Trophoblast cell (in vitro differentiated cells and primary cell): ENCODE results near the gene OR52I1.

Experiments
- DNase-seq, 2 donors: peaks; one replicate each; pipeline ENCODE4 v3.0.0-alpha.2; 2016
- H2AFZ ChIP-seq: 2 replicates; pipeline ENCODE4 v1.6.1; 2013; ENCODE audit warnings: low read length, moderate library complexity, mild to moderate bottlenecking; ENCODE audit not compliant: insufficient read depth, poor library complexity
- H2AK5ac ChIP-seq: 2 replicates; pipeline ENCODE4 v1.6.1; 2013; ENCODE audit warnings: mild to moderate bottlenecking, low read length
- H2BK120ac ChIP-seq: 2 replicates; pipeline ENCODE4 v1.6.1; 2013; ENCODE audit warnings: low read length, mild to moderate bottlenecking, moderate library complexity; ENCODE audit not compliant: insufficient read depth, poor library complexity
- H2BK12ac ChIP-seq: 2 replicates; pipeline ENCODE4 v1.6.1; 2013; ENCODE audit warnings: mild to moderate bottlenecking, low read length, moderate library complexity
- H2BK5ac ChIP-seq: 2 replicates; pipeline ENCODE4 v1.6.1; 2013; ENCODE audit warnings: low read length, low read depth, moderate library complexity, mild to moderate bottlenecking; ENCODE audit not compliant: poor library complexity
- H3K14ac ChIP-seq: 2 replicates; pipeline ENCODE4 v1.6.1; 2013; ENCODE audit warnings: mild to moderate bottlenecking, low read length
- H3K18ac ChIP-seq: 2 replicates; pipeline ENCODE4 v1.6.1; 2013; ENCODE audit warnings: mild to moderate bottlenecking, low read length
- H3K23ac ChIP-seq: 2 replicates; pipeline ENCODE4 v1.6.1; 2013; ENCODE audit warnings: low read length
- H3K27ac ChIP-seq: 2 replicates; pipeline ENCODE4 v1.5.1; 2013; ENCODE audit warnings: low read depth, mild to moderate bottlenecking, inconsistent platforms, low read length, moderate library complexity
- H3K27me3 ChIP-seq: 2 replicates; pipeline ENCODE4 v1.6.1; 2013; ENCODE audit warnings: inconsistent platforms, mild to moderate bottlenecking, low read length, moderate library complexity; ENCODE audit not compliant: insufficient read depth
- H3K36me3 ChIP-seq, 2 experiments: 1 replicate in 1 of 2; 2 replicates in 1 of 2; pipeline ENCODE4 v1.6.1; 2013; ENCODE audit warnings: low read length in 2 of 2, mild to moderate bottlenecking in 2 of 2, moderate library complexity in 1 of 2; ENCODE audit not compliant: insufficient read depth in 2 of 2, control insufficient read depth in 1 of 2
- H3K4ac ChIP-seq: 2 replicates; pipeline ENCODE4 v1.6.1; 2013; ENCODE audit warnings: low read depth, mild to moderate bottlenecking, low read length, moderate library complexity
- H3K4me1 ChIP-seq, 2 experiments: 1 replicate in 1 of 2; 2 replicates in 1 of 2; pipeline ENCODE4 v1.6.1; 2013; ENCODE audit warnings: low read length in 2 of 2, mild to moderate bottlenecking in 2 of 2, moderate library complexity in 1 of 2; ENCODE audit not compliant: insufficient read depth in 2 of 2, control insufficient read depth in 1 of 2
- H3K4me2 ChIP-seq: 2 replicates; pipeline ENCODE4 v1.6.1; 2013; ENCODE audit warnings: inconsistent platforms, mild to moderate bottlenecking, low read length, moderate library complexity
- H3K4me3 ChIP-seq: 2 replicates; pipeline ENCODE4 v1.5.1; 2013; ENCODE audit warnings: mild to moderate bottlenecking, low read depth, low read length, inconsistent platforms
- H3K79me1 ChIP-seq: one replicate; pipeline ENCODE4 v1.6.1; 2013; ENCODE audit warnings: low read length
- H3K79me2 ChIP-seq: 2 replicates; pipeline ENCODE4 v1.6.1; 2013; ENCODE audit warnings: low read length, mild to moderate bottlenecking; ENCODE audit not compliant: control insufficient read depth, insufficient read depth, poor library complexity
- H3K9ac ChIP-seq: 2 replicates; pipeline ENCODE4 v1.6.1; 2013; ENCODE audit warnings: mild to moderate bottlenecking, low read length
- H3K9me3 ChIP-seq: 2 replicates; pipeline ENCODE4 v1.6.1; 2013; ENCODE audit warnings: low read depth, mild to moderate bottlenecking, control low read depth, inconsistent platforms, low read length; ENCODE audit not compliant: insufficient read depth
- H4K12ac ChIP-seq: 2 replicates; pipeline ENCODE4 v1.6.1; 2013; ENCODE audit warnings: low read depth, mild to moderate bottlenecking, low read length, moderate library complexity
- H4K8ac ChIP-seq: 2 replicates; pipeline ENCODE4 v1.6.1; 2013; ENCODE audit warnings: low read depth, mild to moderate bottlenecking, low read length, moderate library complexity
- H4K91ac ChIP-seq: one replicate; pipeline ENCODE4 v1.6.1; 2013; ENCODE audit warnings: low read depth, mild to moderate bottlenecking, low read length, moderate library complexity
- WGBS: extraction: QIAGEN DNeasy Blood & Tissue Kit; methylation state at CpG from one replicate; pipeline ENCODE4 v1.1.7; 2013; ENCODE audit warnings: missing lambda C conversion rate; ENCODE audit not compliant: insufficient read length, insufficient coverage; ENCODE audit errors: extremely low coverage; 5-methylcytosine and 5-hydroxymethylcytosine counted together

The OR52I1 gene

GRCh38 chr11:4580124-4580523 lies 13.7 kb upstream of the OR52I1 start:
- Histone ChIP-seq H3K27ac (no peak overlapping the region), H4K12ac (no peak overlapping the region), H3K4me3 (no peak overlapping the region), H3K4me1 (no peaks in the 10 kb centered on the region), H3K9ac (no peak overlapping the region), H3K14ac (no peak overlapping the region), H4K91ac (no peak overlapping the region), H3K79me1 (no peaks in the 10 kb centered on the region), H3K9me3 (no peaks in the 10 kb centered on the region), H2AFZ (no peak overlapping the region), H2BK120ac (no peak overlapping the region), H3K4me2 (no peak overlapping the region), H4K8ac (no peak overlapping the region), H3K36me3 (no peaks in the 10 kb centered on the region), H3K4ac (no peak overlapping the region), H2BK12ac (no peak overlapping the region), H3K23ac (no peak overlapping the region), H3K79me2 (no peaks in the 10 kb centered on the region), H2AK5ac (no peak overlapping the region), H2BK5ac (no peak overlapping the region), H3K27me3 (no peaks in the 10 kb centered on the region), H3K18ac (no peak overlapping the region)
- no peak for DNase-seq
- no CpG with 5 or more reads among the region's 1 CpG for WGBS

- Histone ChIP-seq H3K79me1 (no peaks in the 10 kb centered on the region), H3K9me3 (no peaks in the 10 kb centered on the region), H3K14ac (no peak within 1 kb of the TSS), H3K4me3 (no peak within 1 kb of the TSS), H2BK12ac (no peak within 1 kb of the TSS), H3K27ac (no peak within 1 kb of the TSS), H2BK120ac (no peak within 1 kb of the TSS), H3K9ac (no peak within 1 kb of the TSS), H3K4ac (no peak within 1 kb of the TSS), H4K8ac (no peak within 1 kb of the TSS), H3K79me2 (no peaks in the 10 kb centered on the region), H4K12ac (no peak within 1 kb of the TSS), H4K91ac (no peak within 1 kb of the TSS), H3K27me3 (no peaks in the 10 kb centered on the region), H3K4me2 (no peak within 1 kb of the TSS), H2AK5ac (no peak within 1 kb of the TSS), H3K23ac (no peak within 1 kb of the TSS), H3K18ac (no peak within 1 kb of the TSS), H2AFZ (no peak within 1 kb of the TSS), H3K4me1 (no peaks in the 10 kb centered on the region), H3K36me3 (no peaks in the 10 kb centered on the region), H2BK5ac (no peak within 1 kb of the TSS)
- no peak for DNase-seq
These were observed 12.4 kb upstream of the OR52I1 start, which contains the start of gene OR52I2 for GRCh38 chr11:4581443-4581842. TSS of gene OR52I2 (plus strand) at chr11:4581743.

GRCh38 chr11:4589017-4589416 lies 4.8 kb upstream of the OR52I1 start:
- Histone ChIP-seq H3K4me3 (no peak overlapping the region), H4K8ac (no peak overlapping the region), H3K9me3 (no peaks in the 10 kb centered on the region), H3K79me1 (no peaks in the 10 kb centered on the region), H3K4me1 (no peaks in the 10 kb centered on the region), H3K79me2 (no peaks in the 10 kb centered on the region), H3K18ac (no peak overlapping the region), H4K12ac (no peak overlapping the region), H3K36me3 (no peaks in the 10 kb centered on the region), H2AK5ac (no peak overlapping the region), H3K14ac (no peak overlapping the region), H2BK120ac (no peak overlapping the region), H2AFZ (no peak overlapping the region), H3K27ac (no peak overlapping the region), H3K4me2 (no peak overlapping the region), H3K4ac (no peak overlapping the region), H2BK5ac (no peak overlapping the region), H2BK12ac (no peak overlapping the region), H3K23ac (no peak overlapping the region), H3K9ac (no peak overlapping the region), H4K91ac (no peak overlapping the region), H3K27me3 (no peaks in the 10 kb centered on the region)
- DNase-seq: no peak
- WGBS: no CpG with 5 or more reads among the region's 3 CpGs

GRCh38 chr11:4605057-4605456 lies 11.2 kb downstream of the OR52I1 start:
- peaks cover 2% of the 10 kb centered on the region in 2 experiments for H3K4me1 ChIP-seq
- no peak overlapping the region for H2BK5ac ChIP-seq
- peaks cover 2% of the 10 kb centered on the region for H3K79me2 ChIP-seq
- no peak for DNase-seq
- H2AK5ac ChIP-seq: no peak overlapping the region
- H3K27ac ChIP-seq: no peak overlapping the region
- no peak overlapping the region for H3K14ac ChIP-seq
- no peak overlapping the region for H3K18ac ChIP-seq
- H2BK120ac ChIP-seq: no peak overlapping the region
- H3K9ac ChIP-seq: no peak overlapping the region
- no peak overlapping the region for H3K4me3 ChIP-seq
- no peaks in the 10 kb centered on the region for H3K9me3 ChIP-seq
- peaks cover 4% of the 10 kb centered on the region for H3K79me1 ChIP-seq
- no peak overlapping the region for H2BK12ac ChIP-seq
- no CpG with 5 or more reads among the region's 4 CpGs for WGBS
- H4K12ac ChIP-seq: no peak overlapping the region
- H2AFZ ChIP-seq: no peak overlapping the region
- no peaks in the 10 kb centered on the region for H3K27me3 ChIP-seq
- H4K8ac ChIP-seq: no peak overlapping the region
- H4K91ac ChIP-seq: no peak overlapping the region
- H3K4me2 ChIP-seq: no peak overlapping the region
- H3K23ac ChIP-seq: no peak overlapping the region
- peaks cover 22 to 25% of the 10 kb centered on the region in 2 experiments for H3K36me3 ChIP-seq
- no peak overlapping the region for H3K4ac ChIP-seq
